Measurements from ENCODE around the gene RFNG.

GRCh38 chr17:82048571-82048971 lies 3.0 kb downstream of the RFNG start:
- TF ChIP-seq, protein P1, sequence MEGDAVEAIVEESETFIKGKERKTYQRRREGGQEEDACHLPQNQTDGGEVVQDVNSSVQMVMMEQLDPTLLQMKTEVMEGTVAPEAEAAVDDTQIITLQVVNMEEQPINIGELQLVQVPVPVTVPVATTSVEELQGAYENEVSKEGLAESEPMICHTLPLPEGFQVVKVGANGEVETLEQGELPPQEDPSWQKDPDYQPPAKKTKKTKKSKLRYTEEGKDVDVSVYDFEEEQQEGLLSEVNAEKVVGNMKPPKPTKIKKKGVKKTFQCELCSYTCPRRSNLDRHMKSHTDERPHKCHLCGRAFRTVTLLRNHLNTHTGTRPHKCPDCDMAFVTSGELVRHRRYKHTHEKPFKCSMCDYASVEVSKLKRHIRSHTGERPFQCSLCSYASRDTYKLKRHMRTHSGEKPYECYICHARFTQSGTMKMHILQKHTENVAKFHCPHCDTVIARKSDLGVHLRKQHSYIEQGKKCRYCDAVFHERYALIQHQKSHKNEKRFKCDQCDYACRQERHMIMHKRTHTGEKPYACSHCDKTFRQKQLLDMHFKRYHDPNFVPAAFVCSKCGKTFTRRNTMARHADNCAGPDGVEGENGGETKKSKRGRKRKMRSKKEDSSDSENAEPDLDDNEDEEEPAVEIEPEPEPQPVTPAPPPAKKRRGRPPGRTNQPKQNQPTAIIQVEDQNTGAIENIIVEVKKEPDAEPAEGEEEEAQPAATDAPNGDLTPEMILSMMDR (IDR thresholded peaks at IDR 0.05; ENCODE audit: low read depth, low read length), result no peak
- no peak for TF ChIP-seq POLR2A (IDR thresholded peaks at IDR 0.05; ENCODE audit: extremely low read depth, insufficient read length)
- TF ChIP-seq MYC (IDR thresholded peaks at IDR 0.05; ENCODE audit: low read depth, low read length), result no peak

All from NB4 (cell line).